ENCODE data around the gene NOX3.

The NOX3 gene

DNA sequence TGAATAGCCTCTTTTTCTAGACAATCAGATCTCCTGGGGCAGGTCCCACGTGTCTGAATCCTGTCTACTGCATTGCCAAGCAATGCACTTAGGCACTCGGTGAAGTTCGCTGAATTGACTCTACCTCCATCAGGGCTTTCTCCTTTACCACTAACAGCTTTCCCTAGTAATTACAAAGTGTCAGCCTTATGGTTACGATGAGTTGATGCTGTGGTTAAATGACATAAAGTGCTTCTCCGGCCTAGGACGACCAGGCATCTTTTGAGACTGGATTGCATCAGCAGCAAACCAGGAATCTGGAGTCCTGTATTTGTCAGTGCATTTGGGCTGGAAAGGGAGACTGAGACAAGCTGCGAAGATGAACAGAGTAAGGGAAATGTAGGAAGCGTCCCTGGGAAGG is 21.5 kb downstream of the NOX3 start:
- no peak for DNase-seq

GRCh38 chr6:155432293-155432692 is 23.3 kb downstream of the NOX3 start:
- DNase-seq: peak; percentile 58

DNA sequence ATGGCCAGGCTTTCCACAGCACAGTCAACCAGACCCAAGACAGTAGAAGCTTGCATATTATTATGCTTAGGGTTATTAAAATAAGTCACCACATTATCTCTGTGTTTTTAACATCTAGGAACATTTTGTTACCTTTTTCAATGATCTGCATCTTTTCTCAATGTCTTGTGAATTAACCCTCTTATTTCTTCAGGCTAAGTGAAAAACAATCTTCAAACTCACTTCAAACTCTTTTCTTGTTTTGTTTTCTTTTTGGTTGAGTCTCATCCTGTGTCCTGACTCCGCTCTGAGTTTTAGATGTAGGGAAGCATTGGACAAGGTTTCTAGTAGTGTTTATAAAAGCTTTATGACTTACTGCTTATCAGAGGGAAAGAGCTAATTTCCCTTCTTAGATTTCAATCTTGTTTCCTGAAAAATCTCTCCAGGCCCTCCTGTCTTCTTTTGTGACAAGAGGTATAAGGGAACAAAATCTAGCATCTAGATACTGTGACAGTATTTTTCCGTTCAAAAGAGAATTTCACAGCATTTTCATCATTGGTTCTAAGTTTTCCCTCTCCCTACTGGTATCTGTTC is 26.2 kb downstream of the NOX3 start:
- no peak for DNase-seq

- DNase-seq: no peak
These were observed 29.2 kb downstream of the NOX3 start for GRCh38 chr6:155426408-155426945.

GRCh38 chr6:155424181-155424580 is 31.5 kb downstream of the NOX3 start:
- DNase-seq: no peak

GRCh38 chr6:155422635-155423034 is 33.0 kb downstream of the NOX3 start:
- no peak for DNase-seq

GRCh38 chr6:155420492-155420891 is 35.1 kb downstream of the NOX3 start:
- DNase-seq: peak; percentile 26

DNA sequence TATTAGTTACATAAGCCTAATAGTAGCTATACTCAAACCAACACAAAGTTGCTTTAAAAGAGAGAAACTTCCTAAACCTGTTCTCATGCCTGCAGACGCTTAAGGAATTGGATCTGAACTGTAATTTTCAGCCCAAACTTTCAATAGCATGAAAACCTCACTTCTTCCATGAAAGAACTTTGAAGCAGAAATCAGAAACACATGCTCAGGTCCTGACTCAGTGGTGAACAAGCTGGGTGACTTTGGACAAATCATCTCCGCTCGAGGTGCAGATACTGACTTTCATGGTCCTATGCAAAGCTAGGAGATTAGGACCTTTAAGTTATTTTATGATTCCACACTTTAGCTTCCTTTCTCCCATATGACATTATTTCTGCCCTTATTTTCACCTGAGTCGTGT is 36.5 kb downstream of the NOX3 start:
- peak; percentile 4 for DNase-seq

DNA sequence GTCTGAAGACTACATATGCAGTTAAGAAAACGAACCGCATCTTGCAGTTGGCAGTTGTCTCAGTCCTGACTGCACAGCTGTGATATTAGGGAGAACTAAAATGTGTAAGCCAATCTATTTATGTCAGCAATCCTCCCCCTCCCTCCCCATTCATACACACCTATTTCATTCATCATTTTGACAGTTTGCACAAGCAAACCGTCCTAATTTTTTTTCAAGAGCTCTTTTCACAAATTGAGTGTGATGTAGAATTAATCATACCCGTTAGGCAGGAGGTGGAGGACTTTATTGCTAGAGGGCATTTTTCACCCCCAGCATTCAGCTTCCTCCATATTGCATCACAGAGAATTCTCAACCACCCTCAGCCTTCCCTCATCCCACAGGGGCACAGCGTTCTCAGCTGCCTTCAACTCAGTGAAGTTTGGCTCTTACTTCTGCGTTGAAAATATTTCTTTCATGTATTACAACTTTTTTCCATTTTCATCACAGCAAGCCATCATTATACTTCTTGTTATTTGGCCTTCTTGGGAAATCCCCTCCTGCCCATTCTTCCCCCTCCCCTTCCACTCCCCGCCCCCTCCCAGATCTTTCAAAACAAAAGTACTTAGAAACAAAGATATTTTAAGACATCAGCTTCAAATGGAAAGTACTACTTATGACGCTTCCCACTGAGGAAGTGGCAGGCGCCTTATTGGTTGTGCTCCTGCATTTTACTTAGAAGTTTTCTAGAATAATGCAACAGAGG is 37.5 kb downstream of the NOX3 start:
- peak; percentile 85 for DNase-seq

GRCh38 chr6:155417454-155417853 is 38.2 kb downstream of the NOX3 start:
- peak; percentile 27 for DNase-seq

- no peak for DNase-seq
These were observed 39.7 kb downstream of the NOX3 start for GRCh38 chr6:155415953-155416352.

DNA sequence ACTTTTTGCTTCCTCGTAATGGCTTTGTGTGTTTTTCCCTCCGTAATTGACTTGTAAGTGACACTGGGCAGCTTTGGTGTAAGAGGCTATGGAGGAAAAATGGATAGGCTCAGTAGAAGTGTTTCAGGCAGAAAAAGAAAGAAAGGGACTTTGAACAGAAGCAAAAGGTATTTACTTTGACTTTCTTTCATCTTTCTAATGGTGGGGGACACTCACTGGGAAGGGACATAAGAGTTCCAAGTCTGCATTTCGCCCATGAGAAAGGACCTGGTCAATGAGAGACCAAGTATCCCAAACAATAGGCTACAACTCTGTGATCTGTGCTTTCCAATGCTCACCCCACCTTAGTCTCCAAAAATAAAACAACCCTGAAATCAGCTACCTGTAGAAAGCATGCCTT is 41.6 kb downstream of the NOX3 start:
- no peak for DNase-seq

GRCh38 chr6:155412335-155412734 is 43.3 kb downstream of the NOX3 start:
- no peak for DNase-seq

DNA sequence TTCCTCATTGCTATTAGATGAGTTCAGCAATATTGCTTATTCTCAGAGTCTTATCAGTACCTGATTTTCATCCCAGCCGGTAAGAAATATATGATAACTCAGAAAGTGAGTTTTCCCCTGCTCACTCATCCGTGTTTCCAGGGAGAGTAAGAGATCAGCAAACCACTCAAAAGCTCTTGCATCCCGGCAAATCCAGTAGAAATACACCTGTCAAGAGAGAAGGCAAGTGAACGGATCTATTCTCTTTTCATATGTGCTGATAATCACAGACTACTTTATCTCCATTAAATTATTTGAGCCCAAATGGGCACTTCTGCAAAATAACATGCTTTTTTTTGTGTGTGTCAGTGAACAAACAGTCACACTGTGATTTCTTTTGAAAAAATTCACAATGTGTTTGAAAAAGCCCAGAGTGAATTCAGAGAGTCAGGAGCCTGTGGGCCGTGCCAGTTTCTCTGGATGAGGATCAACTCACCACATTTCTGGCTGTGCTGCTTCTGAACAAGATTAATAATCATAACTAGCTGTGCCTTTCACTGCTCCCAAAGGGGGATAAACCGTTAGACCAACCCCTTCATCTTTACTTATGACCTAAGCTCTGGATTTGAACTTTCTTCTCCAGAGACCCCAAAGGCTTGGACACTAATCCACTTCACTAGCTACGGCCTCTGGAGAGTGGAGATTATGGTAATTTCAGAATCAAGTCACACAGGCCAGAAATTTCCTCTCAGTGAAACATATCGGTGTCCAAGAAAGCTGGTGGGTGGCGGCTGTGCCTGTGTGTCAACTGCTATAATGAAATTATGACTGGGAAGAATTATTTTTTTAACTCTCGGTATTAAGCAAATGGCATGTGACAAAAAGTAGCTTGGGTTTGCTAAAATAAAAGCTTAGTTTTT is 44.2 kb downstream of the NOX3 start:
- DNase-seq: no peak

- DNase-seq: no peak
These were observed 46.2 kb downstream of the NOX3 start for GRCh38 chr6:155409391-155409790.

- no peak for DNase-seq
These were observed 46.7 kb downstream of the NOX3 start for GRCh38 chr6:155408981-155409380.

GRCh38 chr6:155408231-155408630 is 47.4 kb downstream of the NOX3 start:
- no peak for DNase-seq

DNA sequence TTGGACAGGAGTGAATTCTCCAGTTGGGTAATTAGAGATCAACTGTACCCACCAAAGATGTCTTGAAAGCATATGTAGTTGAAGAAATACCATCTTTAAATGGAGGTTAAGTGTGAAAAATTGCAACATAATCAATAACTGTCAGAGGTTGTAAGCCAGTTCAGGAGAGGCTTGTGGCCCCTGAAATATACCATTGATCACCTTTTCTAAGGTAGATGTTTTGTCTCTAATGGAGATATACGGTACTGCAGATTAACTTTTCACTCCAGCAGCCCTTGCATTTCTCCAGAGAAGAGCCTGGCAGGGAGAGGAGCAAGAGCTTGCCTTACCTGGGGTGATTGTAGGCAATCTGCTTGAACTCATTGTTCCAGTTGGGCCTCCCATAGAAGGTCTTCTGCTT is 48.8 kb downstream of the NOX3 start:
- DNase-seq: no peak

- no peak for DNase-seq
These were observed 50.7 kb downstream of the NOX3 start for GRCh38 chr6:155404937-155405336.

DNA sequence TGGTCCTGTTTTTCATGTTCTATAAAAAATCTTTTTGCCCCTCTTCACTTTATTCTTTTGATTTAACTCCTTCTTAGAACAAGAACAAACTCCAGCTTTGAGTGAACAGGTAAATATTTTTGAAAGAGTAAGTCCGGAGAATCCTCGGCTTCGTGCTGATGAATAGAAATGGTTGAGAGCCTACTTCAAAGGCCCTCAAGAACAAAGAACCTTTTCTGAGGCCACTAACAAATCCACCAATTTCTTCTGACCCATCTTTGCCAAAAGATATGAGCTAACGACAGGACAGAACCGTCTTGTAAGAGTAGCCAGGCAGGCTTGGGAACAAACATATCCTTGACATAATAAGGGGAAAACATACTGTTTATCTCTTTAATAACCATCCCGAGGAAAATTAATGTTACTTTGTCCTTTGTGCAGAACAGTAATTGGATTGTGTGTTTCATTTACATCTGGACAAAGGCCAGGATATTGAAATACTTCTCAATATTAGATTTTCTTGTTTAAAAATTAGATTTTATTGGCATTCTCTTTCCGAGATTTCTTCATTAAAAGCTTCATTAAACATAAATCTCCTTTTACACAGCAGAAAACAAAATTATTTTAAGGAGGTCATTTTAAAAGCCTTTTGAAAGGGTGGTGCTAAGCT is 52.9 kb downstream of the NOX3 start:
- DNase-seq: no peak

DNA sequence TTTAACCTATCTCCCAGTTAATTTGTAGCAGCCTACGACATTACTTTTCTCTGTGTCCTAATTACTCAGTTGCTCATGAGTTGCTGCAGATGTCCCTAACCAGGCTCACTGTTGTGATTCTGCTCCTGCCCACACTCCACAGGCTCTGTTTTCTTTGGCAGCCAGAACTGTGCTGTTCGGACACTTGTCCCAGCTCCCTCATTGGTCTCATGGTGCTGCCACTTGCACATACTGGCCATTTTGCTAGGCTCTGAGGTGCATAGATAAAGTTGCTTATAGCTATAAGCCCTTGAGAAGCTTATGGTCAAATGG is 55.0 kb downstream of the NOX3 start:
- no peak for DNase-seq

DNA sequence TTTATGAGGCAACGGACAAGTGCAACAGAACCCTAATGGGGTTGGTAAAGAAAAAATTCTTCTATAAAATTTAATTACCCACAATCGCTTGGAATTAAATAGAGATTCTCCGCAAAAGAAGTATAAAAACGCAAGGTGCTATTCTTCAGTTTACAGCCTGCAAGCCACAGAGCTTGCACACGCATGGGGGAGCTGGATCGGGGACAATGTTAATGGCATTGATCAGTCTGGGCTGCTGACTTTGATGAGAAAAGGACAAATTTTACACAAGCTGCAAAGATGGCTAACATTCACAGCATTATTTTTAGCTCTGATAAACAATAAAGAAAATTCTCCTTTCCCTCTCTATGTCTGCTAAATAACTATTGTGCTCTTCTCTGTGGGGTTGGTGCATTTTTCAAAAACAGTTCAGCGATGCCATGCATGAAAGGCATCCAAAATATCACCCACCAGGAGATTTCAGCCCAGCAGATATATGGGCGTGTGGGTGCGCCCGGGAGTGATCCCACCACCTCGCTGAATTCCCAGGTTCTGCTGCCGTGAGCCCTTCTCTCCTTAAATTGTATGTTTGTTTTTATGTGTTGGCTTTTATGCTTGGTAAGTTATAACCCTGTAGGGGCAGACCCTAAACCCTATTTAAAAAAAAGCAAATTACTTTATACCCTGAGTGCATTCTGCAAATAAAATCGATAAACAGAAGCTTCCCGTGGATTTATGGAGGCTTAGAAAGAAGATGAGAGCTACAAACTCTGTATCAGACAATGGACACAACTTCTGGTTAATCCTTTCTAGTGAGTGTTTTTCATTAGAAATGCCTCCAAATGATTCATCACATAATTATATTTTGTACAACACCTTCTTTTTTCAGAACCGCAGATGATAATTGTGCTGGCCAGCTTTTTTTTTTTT is 55.6 kb downstream of the NOX3 start:
- no peak for DNase-seq
